A549 (cell line): ENCODE data around the gene TMEM43. TPM values are rescaled to one million over a fixed set of nuclear protein-coding genes. Genes with fewer than 3 reads are reported as not detected.

Experiments used
- ATAC-seq, 2 experiments: fragments of 200-7000 bp in 1 of 2; fragments of >200 bp in 1 of 2; cut with Nextera tagmentation in 1 of 2; cut with Tn5 transposase in 1 of 2; 3 replicates each; pipeline versions ENCODE4 v1.8.0 to v1.9.1; 2018 to 2020; ENCODE audit warnings: mild to moderate bottlenecking in 1 of 2, moderate library complexity in 1 of 2
- CTCF ChIA-PET: fragments of 300-600 bp; sonication (Branson Sonifier 250); formaldehyde crosslinking; extraction: SDS; loops from one replicate; lab custom pipeline; 2021; ENCODE audit warnings: antibody characterized with exemption, inconsistent platforms; lab: Yijun Ruan, JAX
- POLR2A ChIA-PET: fragments of 350-600 bp; formaldehyde crosslinking; extraction: SDS; loops from one replicate; lab custom pipeline; 2021; ENCODE audit warnings: antibody characterized with exemption, inconsistent platforms; lab: Yijun Ruan, JAX
- DNase-seq, 2 experiments: peaks; one replicate each; pipeline versions ENCODE4 v3.0.0 to v3.0.0-alpha.2; 2011 to 2016; ENCODE audit warnings: low read depth in 1 of 2, low spot score in 1 of 2
- FAIRE-seq: peaks from 2 replicates; lab custom pipeline; 2011; peaks lifted over from hg19 to GRCh38; lab: Jason Lieb, UNC
- H3K27ac ChIP-seq, 2 experiments: fragments of >200 bp; sonication (Bioruptor Twin); formaldehyde crosslinking; 3 replicates each; pipeline ENCODE4 v1.5.1; 2016 to 2017
- H3K4me1 ChIP-seq: fragments of >200 bp; sonication (Bioruptor Twin); formaldehyde crosslinking; 3 replicates; pipeline ENCODE4 v1.6.1; 2016
- H3K4me2 ChIP-seq: fragments of >200 bp; sonication (Bioruptor Twin); formaldehyde crosslinking; 3 replicates; pipeline ENCODE4 v1.6.1; 2016
- H3K4me3 ChIP-seq: fragments of >200 bp; sonication (Bioruptor Twin); formaldehyde crosslinking; 3 replicates; pipeline ENCODE4 v1.5.1; 2016
- H3K9me3 ChIP-seq: fragments of >200 bp; sonication (Bioruptor Twin); formaldehyde crosslinking; 3 replicates; pipeline ENCODE4 v1.6.1; 2016
- BHLHE40 ChIP-seq: IDR thresholded peaks from 2 replicates; pipeline ENCODE4 v1.6.1; 2012; ENCODE audit warnings: low read depth, low read length, inconsistent platforms
- CBX2 ChIP-seq: fragments of 200-600 bp; sonication (generic); IDR thresholded peaks from 2 replicates; pipeline ENCODE4 v1.6.1; 2016; ENCODE audit warnings: low read depth, mild to moderate bottlenecking, borderline replicate concordance
- CHD2 ChIP-seq: fragments of 150-350 bp; IDR thresholded peaks from 2 replicates; pipeline ENCODE4 v1.6.1; 2014; ENCODE audit warnings: low read length; ENCODE audit not compliant: partially characterized antibody
- CHD4 ChIP-seq: fragments of 200-600 bp; sonication (generic); IDR thresholded peaks from 2 replicates; pipeline ENCODE4 v1.6.1; 2016; ENCODE audit warnings: antibody characterized with exemption, mild to moderate bottlenecking, borderline replicate concordance
- EHF ChIP-seq: fragments of 250-450 bp; sonication (Bioruptor Pico); IDR thresholded peaks from 2 replicates; pipeline ENCODE4 v1.5.0; 2020; ENCODE audit warnings: mild to moderate bottlenecking
- ESRRA ChIP-seq: fragments of 150-350 bp; IDR thresholded peaks from 2 replicates; pipeline ENCODE4 v1.6.1; 2014; ENCODE audit warnings: mild to moderate bottlenecking, low read length, borderline replicate concordance
- HDAC2 ChIP-seq: fragments of 200-600 bp; sonication (generic); IDR thresholded peaks from 2 replicates; pipeline ENCODE4 v1.6.1; 2016
- HMGXB4 ChIP-seq: fragments of 250-450 bp; sonication (Bioruptor Pico); IDR thresholded peaks from 2 replicates; pipeline ENCODE4 v1.5.0; 2021; ENCODE audit warnings: mild to moderate bottlenecking, moderate library complexity, borderline replicate concordance
- HOXB5 ChIP-seq: fragments of 250-450 bp; sonication (Bioruptor Pico); IDR thresholded peaks from 2 replicates; pipeline ENCODE4 v1.5.0; 2020; ENCODE audit warnings: mild to moderate bottlenecking, moderate library complexity
- JUN ChIP-seq, 2 experiments: fragments of >200 bp; sonication (Bioruptor Twin); formaldehyde crosslinking; IDR thresholded peaks; 2 replicates in 1 of 2; 3 replicates in 1 of 2; pipeline ENCODE4 v1.6.1; 2016 to 2017
- KDM1A ChIP-seq: fragments of 200-600 bp; sonication (generic); IDR thresholded peaks from 2 replicates; pipeline ENCODE4 v1.6.1; 2016; ENCODE audit warnings: low read depth, mild to moderate bottlenecking
- KDM5A ChIP-seq: fragments of 200-600 bp; sonication (generic); IDR thresholded peaks from 2 replicates; pipeline ENCODE4 v1.6.1; 2016; ENCODE audit warnings: antibody characterized with exemption, mild to moderate bottlenecking
- MAZ ChIP-seq: fragments of 150-350 bp; IDR thresholded peaks from 2 replicates; pipeline ENCODE4 v1.6.1; 2014; ENCODE audit warnings: antibody characterized with exemption, low read depth, low read length, borderline replicate concordance
- NFE2L2 ChIP-seq: fragments of 150-350 bp; conservative IDR thresholded peaks from 2 replicates; pipeline ENCODE4 v1.6.1; 2014; ENCODE audit warnings: low read length
- NPAS2 ChIP-seq: fragments of 250-450 bp; sonication (Bioruptor Pico); IDR thresholded peaks from 2 replicates; pipeline ENCODE4 v1.8.0; 2022; ENCODE audit warnings: mild to moderate bottlenecking, moderate library complexity, borderline replicate concordance
- PHF8 ChIP-seq: fragments of 200-600 bp; sonication (generic); IDR thresholded peaks from 2 replicates; pipeline ENCODE4 v1.6.1; 2016; ENCODE audit warnings: low read depth, mild to moderate bottlenecking, antibody characterized with exemption, moderate library complexity, borderline replicate concordance
- RFX5 ChIP-seq: fragments of 450-650 bp; IDR thresholded peaks from 2 replicates; pipeline ENCODE4 v1.7.1; 2014; ENCODE audit warnings: antibody characterized with exemption, mild to moderate bottlenecking, moderate library complexity
- TFCP2L1 ChIP-seq: fragments of 250-450 bp; sonication (Bioruptor Pico); IDR thresholded peaks from 2 replicates; pipeline ENCODE4 v1.5.0; 2021; ENCODE audit warnings: mild to moderate bottlenecking
- TP53 ChIP-seq: fragments of 250-450 bp; sonication (Bioruptor Pico); IDR thresholded peaks from 2 replicates; pipeline ENCODE4 v1.5.0; 2021; ENCODE audit warnings: mild to moderate bottlenecking, moderate library complexity
- USF2 ChIP-seq: fragments of 450-650 bp; IDR thresholded peaks from 2 replicates; pipeline ENCODE4 v1.6.1; 2014; ENCODE audit warnings: antibody characterized with exemption
- ZSCAN20 ChIP-seq: fragments of 250-450 bp; sonication (Bioruptor Pico); IDR thresholded peaks from 2 replicates; pipeline ENCODE4 v1.8.0; 2022; ENCODE audit warnings: mild to moderate bottlenecking, moderate library complexity
- WGBS: methylation state at CpG from one replicate; pipeline ENCODE4 v1.1.6; 2017; ENCODE audit errors: missing lambda C conversion rate; 5-methylcytosine and 5-hydroxymethylcytosine counted together
- polyA plus RNA-seq, 4 experiments: library from polyadenylated mRNA; depleted of rRNA in 3 of 4; stranded (reverse); fragments of >200 nt; fragmentation: RNase III in 1 of 4; extraction: RNeasy Plus Mini Kit Qiagen cat#74134 plus additional on column Dnase treatment in 1 of 4; gene quantifications; 2 replicates in 3 of 4; 3 replicates in 1 of 4; pipeline ENCODE4 v1.2.3, GENCODE V29; 2011 to 2017
- TF ChIP-seq, protein P1 (sequence below): IDR thresholded peaks from 2 replicates; pipeline ENCODE4 v1.6.1; 2012; ENCODE audit warnings: low read depth, borderline replicate concordance
- TF ChIP-seq, protein P2 (sequence below): fragments of >200 bp; sonication (Bioruptor Twin); formaldehyde crosslinking; IDR thresholded peaks from 3 replicates; pipeline ENCODE4 v1.5.1; 2016
- TF ChIP-seq, protein P3 (sequence below): fragments of 200-600 bp; sonication (generic); IDR thresholded peaks from 2 replicates; pipeline ENCODE4 v1.6.1; 2016; ENCODE audit warnings: antibody characterized with exemption, mild to moderate bottlenecking, moderate library complexity

Gene TMEM43
- polyA plus RNA-seq, 2 of the 4 experiments (the other 2 are of a cell fraction), result 41.1 to 79.0 TPM

DNA sequence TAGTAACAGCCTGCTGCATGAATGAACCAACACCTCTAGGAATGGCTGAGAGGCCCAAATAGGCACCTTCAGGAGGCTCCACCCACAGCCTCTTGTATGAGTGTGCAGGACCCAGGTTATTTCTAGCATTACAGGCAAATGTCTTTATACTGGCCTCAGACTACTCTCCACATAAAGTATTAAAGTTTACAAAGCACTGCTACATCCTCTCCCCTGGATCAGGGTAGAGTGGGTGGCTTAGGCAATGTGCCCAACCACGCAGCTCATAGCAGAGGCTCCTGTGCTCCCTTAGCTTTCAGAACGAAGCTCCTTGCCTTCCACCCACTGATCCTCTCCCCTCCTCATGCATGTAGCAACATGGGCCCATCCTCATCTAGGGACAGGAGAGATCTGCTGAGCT, 16.3 kb downstream of the TMEM43 start:
- CTCF ChIA-PET, result interaction anchor here (0.7 to 1.6 kb wide), 3 partner anchors 14 to 62 kb away, joined by 3 to 10 read pairs (median 5); partner anchors contain the start of gene CHCHD4
- POLR2A ChIA-PET, result interaction anchor here (1.6 kb wide), 1 partner anchor 38 kb away, joined by 5 read pairs; the partner anchor contains the start of genes LSM3 and XPC
- ATAC-seq, result no peak
- Histone ChIP-seq H3K9me3 (no peaks in the 10 kb centered on the region), H3K4me1 (peaks cover 39% of the 10 kb centered on the region)
- TF ChIP-seq NFE2L2, result no peak
- no peak for TF ChIP-seq NPAS2 (CRISPR knock-in tag)
- no peak for TF ChIP-seq CBX2
- TF ChIP-seq, protein P1, sequence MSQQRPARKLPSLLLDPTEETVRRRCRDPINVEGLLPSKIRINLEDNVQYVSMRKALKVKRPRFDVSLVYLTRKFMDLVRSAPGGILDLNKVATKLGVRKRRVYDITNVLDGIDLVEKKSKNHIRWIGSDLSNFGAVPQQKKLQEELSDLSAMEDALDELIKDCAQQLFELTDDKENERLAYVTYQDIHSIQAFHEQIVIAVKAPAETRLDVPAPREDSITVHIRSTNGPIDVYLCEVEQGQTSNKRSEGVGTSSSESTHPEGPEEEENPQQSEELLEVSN, result no peak
- TF ChIP-seq KDM5A, result no peak
- TF ChIP-seq HOXB5 (CRISPR knock-in tag), result no peak
- TF ChIP-seq BHLHE40, result no peak
- no peak for TF ChIP-seq JUN (IDR thresholded peaks at IDR 0.05)
- no peak for TF ChIP-seq PHF8
- no peak for TF ChIP-seq KDM1A
- no peak for TF ChIP-seq MAZ
- no peak for TF ChIP-seq RFX5
- TF ChIP-seq TFCP2L1 (CRISPR knock-in tag), result no peak
- TF ChIP-seq USF2, result no peak
- TF ChIP-seq, all 56 proteins: peak for 0
- Histone ChIP-seq H3K27ac (no peak overlapping the region), H3K4me3 (no peak overlapping the region), H3K4me2 (no peak overlapping the region)
- DNase-seq, result no peak
- 93% methylated on average over 2 of the region's 2 CpGs for WGBS
- no peak for FAIRE-seq

GRCh38 chr3:14141602-14142341, 16.9 kb downstream of the TMEM43 start:
- H3K27ac ChIP-seq, result 0 out of 6 replicates have a peak overlapping the region, but pooled peaks of 1 of the 2 experiments have one; percentile 10
- no peak for TF ChIP-seq CHD2
- TF ChIP-seq, protein P2, sequence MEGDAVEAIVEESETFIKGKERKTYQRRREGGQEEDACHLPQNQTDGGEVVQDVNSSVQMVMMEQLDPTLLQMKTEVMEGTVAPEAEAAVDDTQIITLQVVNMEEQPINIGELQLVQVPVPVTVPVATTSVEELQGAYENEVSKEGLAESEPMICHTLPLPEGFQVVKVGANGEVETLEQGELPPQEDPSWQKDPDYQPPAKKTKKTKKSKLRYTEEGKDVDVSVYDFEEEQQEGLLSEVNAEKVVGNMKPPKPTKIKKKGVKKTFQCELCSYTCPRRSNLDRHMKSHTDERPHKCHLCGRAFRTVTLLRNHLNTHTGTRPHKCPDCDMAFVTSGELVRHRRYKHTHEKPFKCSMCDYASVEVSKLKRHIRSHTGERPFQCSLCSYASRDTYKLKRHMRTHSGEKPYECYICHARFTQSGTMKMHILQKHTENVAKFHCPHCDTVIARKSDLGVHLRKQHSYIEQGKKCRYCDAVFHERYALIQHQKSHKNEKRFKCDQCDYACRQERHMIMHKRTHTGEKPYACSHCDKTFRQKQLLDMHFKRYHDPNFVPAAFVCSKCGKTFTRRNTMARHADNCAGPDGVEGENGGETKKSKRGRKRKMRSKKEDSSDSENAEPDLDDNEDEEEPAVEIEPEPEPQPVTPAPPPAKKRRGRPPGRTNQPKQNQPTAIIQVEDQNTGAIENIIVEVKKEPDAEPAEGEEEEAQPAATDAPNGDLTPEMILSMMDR, result no peak
- TF ChIP-seq TP53 (CRISPR knock-in tag), result no peak
- TF ChIP-seq ESRRA, result no peak
- TF ChIP-seq USF2, result no peak
- TF ChIP-seq, protein P3, sequence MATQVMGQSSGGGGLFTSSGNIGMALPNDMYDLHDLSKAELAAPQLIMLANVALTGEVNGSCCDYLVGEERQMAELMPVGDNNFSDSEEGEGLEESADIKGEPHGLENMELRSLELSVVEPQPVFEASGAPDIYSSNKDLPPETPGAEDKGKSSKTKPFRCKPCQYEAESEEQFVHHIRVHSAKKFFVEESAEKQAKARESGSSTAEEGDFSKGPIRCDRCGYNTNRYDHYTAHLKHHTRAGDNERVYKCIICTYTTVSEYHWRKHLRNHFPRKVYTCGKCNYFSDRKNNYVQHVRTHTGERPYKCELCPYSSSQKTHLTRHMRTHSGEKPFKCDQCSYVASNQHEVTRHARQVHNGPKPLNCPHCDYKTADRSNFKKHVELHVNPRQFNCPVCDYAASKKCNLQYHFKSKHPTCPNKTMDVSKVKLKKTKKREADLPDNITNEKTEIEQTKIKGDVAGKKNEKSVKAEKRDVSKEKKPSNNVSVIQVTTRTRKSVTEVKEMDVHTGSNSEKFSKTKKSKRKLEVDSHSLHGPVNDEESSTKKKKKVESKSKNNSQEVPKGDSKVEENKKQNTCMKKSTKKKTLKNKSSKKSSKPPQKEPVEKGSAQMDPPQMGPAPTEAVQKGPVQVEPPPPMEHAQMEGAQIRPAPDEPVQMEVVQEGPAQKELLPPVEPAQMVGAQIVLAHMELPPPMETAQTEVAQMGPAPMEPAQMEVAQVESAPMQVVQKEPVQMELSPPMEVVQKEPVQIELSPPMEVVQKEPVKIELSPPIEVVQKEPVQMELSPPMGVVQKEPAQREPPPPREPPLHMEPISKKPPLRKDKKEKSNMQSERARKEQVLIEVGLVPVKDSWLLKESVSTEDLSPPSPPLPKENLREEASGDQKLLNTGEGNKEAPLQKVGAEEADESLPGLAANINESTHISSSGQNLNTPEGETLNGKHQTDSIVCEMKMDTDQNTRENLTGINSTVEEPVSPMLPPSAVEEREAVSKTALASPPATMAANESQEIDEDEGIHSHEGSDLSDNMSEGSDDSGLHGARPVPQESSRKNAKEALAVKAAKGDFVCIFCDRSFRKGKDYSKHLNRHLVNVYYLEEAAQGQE, result no peak
- no peak for TF ChIP-seq HDAC2
- no peak for TF ChIP-seq KDM5A
- TF ChIP-seq, protein P1, result no peak
- TF ChIP-seq MAZ, result no peak
- no peak for TF ChIP-seq ZSCAN20
- no peak for TF ChIP-seq HMGXB4 (CRISPR knock-in tag)
- no peak for TF ChIP-seq EHF (CRISPR knock-in tag)
- no peak for TF ChIP-seq CHD4

More at GRCh38 chr3:14141602-14142341, 16.9 kb downstream of the TMEM43 start:
- ATAC-seq (no peak), DNase-seq (no peak), FAIRE-seq (no peak)
- H3K4me2 ChIP-seq, result no peak overlapping the region
- ChIA-PET POLR2A (interaction anchor here (1.6 to 4.6 kb wide), 2 partner anchors 17 to 37 kb away, joined by 5 to 35 read pairs; partner anchors contain the start of genes CHCHD4, LSM3, TMEM43 and XPC), CTCF (interaction anchor here (0.7 to 1.6 kb wide), 4 partner anchors 13 to 62 kb away, joined by 3 to 10 read pairs (median 4); partner anchors contain the start of gene CHCHD4)
- 95% methylated on average over 19 of the region's 19 CpGs for WGBS
- H3K4me3 ChIP-seq, result no peak overlapping the region
- no peaks in the 10 kb centered on the region for H3K9me3 ChIP-seq
- peaks cover 36% of the 10 kb centered on the region for H3K4me1 ChIP-seq
